K562 (cell line): ENCODE data around the gene SELENOI. TPM values are rescaled to one million over a fixed set of nuclear protein-coding genes. Genes with fewer than 3 reads are reported as not detected.

Source experiments
- AFF1 ChIP-seq, 2 experiments: fragments of 450-650 bp; IDR thresholded peaks; 2 replicates each; pipeline ENCODE4 v1.6.1; 2018; ENCODE audit warnings: mild to moderate bottlenecking in 2 of 2, low read depth in 1 of 2; ENCODE audit not compliant: partially characterized antibody in 2 of 2
- DNMT1 ChIP-seq: fragments of 450-650 bp; IDR thresholded peaks from 2 replicates; pipeline ENCODE4 v1.6.1; 2016; ENCODE audit warnings: antibody characterized with exemption, mild to moderate bottlenecking
- E2F1 ChIP-seq: sonication (generic); formaldehyde crosslinking; IDR thresholded peaks from 2 replicates; pipeline ENCODE4 v1.8.1; 2023; ENCODE audit warnings: mild to moderate bottlenecking, missing genetic modification reagents, moderate library complexity
- E2F4 ChIP-seq: sonication (generic); formaldehyde crosslinking; IDR thresholded peaks from 2 replicates; pipeline ENCODE4 v1.8.0; 2022; ENCODE audit warnings: mild to moderate bottlenecking, low read depth, missing genetic modification reagents
- FOXA1 ChIP-seq: fragments of 450-650 bp; IDR thresholded peaks from 2 replicates; pipeline ENCODE4 v1.6.1; 2016; ENCODE audit warnings: mild to moderate bottlenecking, borderline replicate concordance
- GTF3C2 ChIP-seq: IDR thresholded peaks from 3 replicates; pipeline ENCODE4 v1.6.1; 2011; ENCODE audit warnings: borderline replicate concordance, mild to moderate bottlenecking, moderate library complexity; ENCODE audit not compliant: insufficient read length; ENCODE audit errors: extremely low read depth
- HDAC2 ChIP-seq: fragments of 450-650 bp; IDR thresholded peaks from 2 replicates; pipeline ENCODE4 v1.6.1; 2016; ENCODE audit warnings: mild to moderate bottlenecking
- NR0B1 ChIP-seq: fragments of 450-650 bp; IDR thresholded peaks from one replicate; pipeline ENCODE4 v1.6.1; 2018; ENCODE audit warnings: mild to moderate bottlenecking, moderate library complexity; ENCODE audit not compliant: partially characterized antibody
- PHB ChIP-seq: fragments of 250-450 bp; sonication (Bioruptor Pico); IDR thresholded peaks from 2 replicates; pipeline ENCODE4 v1.5.0; 2021
- POLR2B ChIP-seq: fragments of 450-650 bp; IDR thresholded peaks from 2 replicates; pipeline ENCODE4 v1.6.1; 2018; ENCODE audit warnings: low read depth; ENCODE audit not compliant: partially characterized antibody
- RCOR1 ChIP-seq, 2 experiments: IDR thresholded peaks; 2 replicates each; pipeline ENCODE4 v1.6.1; 2012; ENCODE audit warnings: low read depth in 2 of 2, low read length in 2 of 2, borderline replicate concordance in 1 of 2, improper control_type of control experiment in 1 of 2
- SIRT6 ChIP-seq: IDR thresholded peaks from one replicate; pipeline ENCODE4 v1.6.1; 2012; ENCODE audit warnings: low read depth, mild to moderate bottlenecking, control low read depth, inconsistent platforms, low read length, moderate library complexity
- TEAD2 ChIP-seq: fragments of 450-650 bp; IDR thresholded peaks from 2 replicates; pipeline ENCODE4 v1.6.1; 2016; ENCODE audit warnings: missing genetic modification characterization, control low read depth, missing compliant biosample characterization
- ZC3H4 ChIP-seq: sonication (generic); formaldehyde crosslinking; IDR thresholded peaks from 2 replicates; pipeline ENCODE4 v1.9.0; 2021; ENCODE audit warnings: missing genetic modification reagents, borderline replicate concordance
- ZNF23 ChIP-seq: fragments of 250-450 bp; sonication (Bioruptor Pico); IDR thresholded peaks from 2 replicates; pipeline ENCODE4 v1.4.0; 2020; ENCODE audit warnings: mild to moderate bottlenecking
- ZNF707 ChIP-seq: fragments of 250-450 bp; sonication (Bioruptor Pico); conservative IDR thresholded peaks from 2 replicates; pipeline ENCODE4 v1.8.0; 2022; ENCODE audit warnings: inconsistent platforms, mild to moderate bottlenecking, moderate library complexity
- ZNF766 ChIP-seq: fragments of 200-800 bp; sonication (Bioruptor generic); conservative IDR thresholded peaks from 2 replicates; pipeline ENCODE4 v1.6.1; 2016; ENCODE audit warnings: missing genetic modification characterization, missing compliant biosample characterization
- polyA plus RNA-seq, 8 experiments: library from polyadenylated mRNA; depleted of rRNA in 4 of 8; stranded (reverse) in 5 of 8; unstranded in 3 of 8; fragments of >200 nt; fragmentation: Nextera tagmentation in 2 of 8; fragmentation: Illumina TruSeq in 1 of 8; extraction: Ambion mirVana in 2 of 8; extraction: Trizol in 1 of 8; gene quantifications; 2 replicates each; pipeline versions ENCODE4 v1.2.1 to v1.2.3, GENCODE V29; 2011 to 2014; ENCODE audit warnings: inconsistent platforms in 1 of 8, missing spikeins in 1 of 8
- total RNA-seq, 7 experiments: library from RNA; depleted of rRNA in 6 of 7; stranded (reverse); fragments of >200 nt in 6 of 7; fragmentation: Illumina TruSeq in 2 of 7; extraction: Trizol in 2 of 7; gene quantifications; 2 replicates each; pipeline versions ENCODE4 v1.2.1 to v1.2.3, GENCODE V29; 2011 to 2021; ENCODE audit warnings: low replicate concordance in 1 of 7

The SELENOI gene
- total and polyA plus RNA-seq, 9 of the 15 experiments (the other 6 are each of a cell fraction or from before 2014, with no cell fraction given) = 9.6 to 46.9 (median 24.4) TPM

- TF ChIP-seq E2F4 (CRISPR knock-in tag) (no peak), ZC3H4 (no peak), POLR2B (no peak), ZNF766 (CRISPR knock-in tag) (no peak; the same call in 1 of the 2 replicates), E2F1 (CRISPR knock-in tag) (no peak), SIRT6 (no peak), TEAD2 (tag) (no peak), ZNF707 (CRISPR knock-in tag) (no peak), DNMT1 (no peak), FOXA1 (no peak), AFF1 (IDR thresholded peaks at IDR 0.05; ENCODE audit: low read depth in 1 of 2, partially characterized antibody in 2 of 2) (peak; percentile 19 to 47), NR0B1 (no peak), GTF3C2 (no peak), PHB (CRISPR knock-in tag) (no peak), HDAC2 (peak; percentile 60), ZNF23 (CRISPR knock-in tag) (no peak), RCOR1 (IDR thresholded peaks at IDR 0.05; ENCODE audit: borderline replicate concordance in 1 of 2, low read depth in 2 of 2, low read length in 2 of 2) (peak; percentile 58 to 75; a peak in 2 of 4 replicates)
Measured at GRCh38 chr2:26396734-26397298, 50.9 kb downstream of the SELENOI start (continued).
